A549 (cell line): Measurements from ENCODE around the gene ZFAND2B. TPM values are rescaled to one million over a fixed set of nuclear protein-coding genes. Genes with fewer than 3 reads are reported as not detected.

Source experiments
- ATAC-seq, 2 experiments: fragments of 200-7000 bp in 1 of 2; fragments of >200 bp in 1 of 2; cut with Nextera tagmentation in 1 of 2; cut with Tn5 transposase in 1 of 2; 3 replicates each; pipeline versions ENCODE4 v1.8.0 to v1.9.1; 2018 to 2020; ENCODE audit warnings: mild to moderate bottlenecking in 1 of 2, moderate library complexity in 1 of 2
- CTCF ChIA-PET: fragments of 300-600 bp; sonication (Branson Sonifier 250); formaldehyde crosslinking; extraction: SDS; loops from one replicate; lab custom pipeline; 2021; ENCODE audit warnings: antibody characterized with exemption, inconsistent platforms; lab: Yijun Ruan, JAX
- POLR2A ChIA-PET: fragments of 350-600 bp; formaldehyde crosslinking; extraction: SDS; loops from one replicate; lab custom pipeline; 2021; ENCODE audit warnings: antibody characterized with exemption, inconsistent platforms; lab: Yijun Ruan, JAX
- DNase-seq, 2 experiments: peaks; one replicate each; pipeline versions ENCODE4 v3.0.0 to v3.0.0-alpha.2; 2011 to 2016; ENCODE audit warnings: low read depth in 1 of 2, low spot score in 1 of 2
- FAIRE-seq: peaks from 2 replicates; lab custom pipeline; 2011; peaks lifted over from hg19 to GRCh38; lab: Jason Lieb, UNC
- H3K27ac ChIP-seq, 2 experiments: fragments of >200 bp; sonication (Bioruptor Twin); formaldehyde crosslinking; 3 replicates each; pipeline ENCODE4 v1.5.1; 2016 to 2017
- H3K4me1 ChIP-seq: fragments of >200 bp; sonication (Bioruptor Twin); formaldehyde crosslinking; 3 replicates; pipeline ENCODE4 v1.6.1; 2016
- H3K4me2 ChIP-seq: fragments of >200 bp; sonication (Bioruptor Twin); formaldehyde crosslinking; 3 replicates; pipeline ENCODE4 v1.6.1; 2016
- H3K4me3 ChIP-seq: fragments of >200 bp; sonication (Bioruptor Twin); formaldehyde crosslinking; 3 replicates; pipeline ENCODE4 v1.5.1; 2016
- H3K9me3 ChIP-seq: fragments of >200 bp; sonication (Bioruptor Twin); formaldehyde crosslinking; 3 replicates; pipeline ENCODE4 v1.6.1; 2016
- CBX2 ChIP-seq: fragments of 200-600 bp; sonication (generic); IDR thresholded peaks from 2 replicates; pipeline ENCODE4 v1.6.1; 2016; ENCODE audit warnings: low read depth, mild to moderate bottlenecking, borderline replicate concordance
- CTCF ChIP-seq: fragments of >200 bp; sonication (Bioruptor Twin); formaldehyde crosslinking; IDR thresholded peaks from 3 replicates; pipeline ENCODE4 v1.5.1; 2016
- E2F6 ChIP-seq: IDR thresholded peaks from 2 replicates; pipeline ENCODE4 v1.6.1; 2012; ENCODE audit warnings: low read depth, borderline replicate concordance
- EHF ChIP-seq: fragments of 250-450 bp; sonication (Bioruptor Pico); IDR thresholded peaks from 2 replicates; pipeline ENCODE4 v1.5.0; 2020; ENCODE audit warnings: mild to moderate bottlenecking
- EHMT2 ChIP-seq: fragments of 200-600 bp; sonication (generic); IDR thresholded peaks from 2 replicates; pipeline ENCODE4 v1.6.1; 2016; ENCODE audit warnings: antibody characterized with exemption, low read depth, mild to moderate bottlenecking, moderate library complexity
- FOSL2 ChIP-seq, 2 experiments: fragments of 450-650 bp in 1 of 2; fragments of >200 bp in 1 of 2; sonication (Bioruptor Twin) in 1 of 2; formaldehyde crosslinking; IDR thresholded peaks; 2 replicates each; pipeline versions ENCODE4 v1.5.0 to v1.6.1; 2016 to 2020; ENCODE audit warnings: mild to moderate bottlenecking in 1 of 2, moderate library complexity in 1 of 2
- HEYL ChIP-seq: fragments of 250-450 bp; sonication (Bioruptor Pico); IDR thresholded peaks from 2 replicates; pipeline ENCODE4 v1.8.0; 2021; ENCODE audit warnings: mild to moderate bottlenecking, moderate library complexity
- HOXB5 ChIP-seq: fragments of 250-450 bp; sonication (Bioruptor Pico); IDR thresholded peaks from 2 replicates; pipeline ENCODE4 v1.5.0; 2020; ENCODE audit warnings: mild to moderate bottlenecking, moderate library complexity
- JUNB ChIP-seq: fragments of >200 bp; sonication (Bioruptor Twin); formaldehyde crosslinking; IDR thresholded peaks from 2 replicates; pipeline ENCODE4 v1.6.1; 2016
- KDM5A ChIP-seq: fragments of 200-600 bp; sonication (generic); IDR thresholded peaks from 2 replicates; pipeline ENCODE4 v1.6.1; 2016; ENCODE audit warnings: antibody characterized with exemption, mild to moderate bottlenecking
- MAFK ChIP-seq: fragments of 450-650 bp; IDR thresholded peaks from 2 replicates; pipeline ENCODE4 v1.6.1; 2014; ENCODE audit not compliant: partially characterized antibody
- MAX ChIP-seq: IDR thresholded peaks from 2 replicates; pipeline ENCODE4 v1.6.1; 2012
- MYC ChIP-seq: IDR thresholded peaks from 2 replicates; pipeline ENCODE4 v1.6.1; 2012; ENCODE audit warnings: mild to moderate bottlenecking, inconsistent platforms, low read length, improper control_type of control experiment, borderline replicate concordance
- NFE2L2 ChIP-seq: fragments of 150-350 bp; conservative IDR thresholded peaks from 2 replicates; pipeline ENCODE4 v1.6.1; 2014; ENCODE audit warnings: low read length
- PHF8 ChIP-seq: fragments of 200-600 bp; sonication (generic); IDR thresholded peaks from 2 replicates; pipeline ENCODE4 v1.6.1; 2016; ENCODE audit warnings: low read depth, mild to moderate bottlenecking, antibody characterized with exemption, moderate library complexity, borderline replicate concordance
- RCOR1 ChIP-seq: fragments of 150-350 bp; IDR thresholded peaks from 2 replicates; pipeline ENCODE4 v1.6.1; 2014; ENCODE audit warnings: antibody characterized with exemption, low read length, low read depth
- SREBF2 ChIP-seq: fragments of 450-650 bp; IDR thresholded peaks from 2 replicates; pipeline ENCODE4 v1.6.1; 2014; ENCODE audit warnings: mild to moderate bottlenecking, moderate library complexity
- ZSCAN20 ChIP-seq: fragments of 250-450 bp; sonication (Bioruptor Pico); IDR thresholded peaks from 2 replicates; pipeline ENCODE4 v1.8.0; 2022; ENCODE audit warnings: mild to moderate bottlenecking, moderate library complexity
- WGBS: methylation state at CpG from one replicate; pipeline ENCODE4 v1.1.6; 2017; ENCODE audit errors: missing lambda C conversion rate; 5-methylcytosine and 5-hydroxymethylcytosine counted together
- polyA plus RNA-seq, 4 experiments: library from polyadenylated mRNA; depleted of rRNA in 3 of 4; stranded (reverse); fragments of >200 nt; fragmentation: RNase III in 1 of 4; extraction: RNeasy Plus Mini Kit Qiagen cat#74134 plus additional on column Dnase treatment in 1 of 4; gene quantifications; 2 replicates in 3 of 4; 3 replicates in 1 of 4; pipeline ENCODE4 v1.2.3, GENCODE V29; 2011 to 2017
- TF ChIP-seq, protein P1 (sequence below): fragments of 150-350 bp; IDR thresholded peaks from 2 replicates; pipeline ENCODE4 v1.6.1; 2014; ENCODE audit warnings: low read depth, mild to moderate bottlenecking, low read length
- TF ChIP-seq, protein P2 (sequence below): fragments of 450-650 bp; IDR thresholded peaks from 2 replicates; pipeline ENCODE4 v1.6.1; 2014; ENCODE audit warnings: antibody characterized with exemption

ZFAND2B gene
- polyA plus RNA-seq, 2 of the 4 experiments (the other 2 are of a cell fraction) = 21.2 to 29.1 TPM

GRCh38 chr2:219207884-219208740, 1.5 kb downstream of the ZFAND2B start:
- FAIRE-seq = no peak
- Histone ChIP-seq H3K4me3 (no peak overlapping the region), H3K9me3 (peaks cover 3% of the 10 kb centered on the region; the same call in 1 of the 3 replicates), H3K4me1 (peaks cover 16% of the 10 kb centered on the region), H3K4me2 (peak overlapping the region; percentile 85), H3K27ac (peak overlapping the region in 1 of 2 experiments; percentile 98; a peak in 3 of 6 replicates)
- ATAC-seq = no peak
- CTCF ChIA-PET = interaction anchor here (0.6 to 8.6 kb wide), 10 partner anchors 9 to 90 kb away, joined by 3 to 56 read pairs (median 4); partner anchors contain the start of gene NHEJ1
- no peak for TF ChIP-seq HEYL
- DNase-seq = peak in 1 of 2 experiments; percentile 39
- 83% methylated on average over 17 of the region's 17 CpGs for WGBS
- POLR2A ChIA-PET = interaction anchor here (0.5 to 3.9 kb wide), 4 partner anchors 10 to 214 kb away, joined by 3 to 25 read pairs (median 4); partner anchors contain the start of genes ABCB6 and CNPPD1

- H3K4me2 ChIP-seq = no peak overlapping the region
- FAIRE-seq = no peak
- no peak overlapping the region for H3K27ac ChIP-seq
- DNase-seq = no peak
- ATAC-seq = no peak
- ChIA-PET POLR2A (interaction anchor here (1.2 to 3.9 kb wide), 2 partner anchors 9 to 33 kb away, joined by 4 to 25 read pairs; partner anchors contain the start of genes ABCB6 and CNPPD1), CTCF (interaction anchor here (0.9 to 8.6 kb wide), 7 partner anchors 7 to 207 kb away, joined by 3 to 56 read pairs (median 7); no protein-coding TSS in a partner anchor)
- H3K4me1 ChIP-seq = peaks cover 16% of the 10 kb centered on the region
- H3K4me3 ChIP-seq = no peak overlapping the region
- WGBS = 92% methylated on average over 18 of the region's 18 CpGs
- TF ChIP-seq JUNB = no peak
- no peak for TF ChIP-seq EHF (CRISPR knock-in tag)
- no peak for TF ChIP-seq CBX2
- no peak for TF ChIP-seq NFE2L2
- TF ChIP-seq, protein P1, sequence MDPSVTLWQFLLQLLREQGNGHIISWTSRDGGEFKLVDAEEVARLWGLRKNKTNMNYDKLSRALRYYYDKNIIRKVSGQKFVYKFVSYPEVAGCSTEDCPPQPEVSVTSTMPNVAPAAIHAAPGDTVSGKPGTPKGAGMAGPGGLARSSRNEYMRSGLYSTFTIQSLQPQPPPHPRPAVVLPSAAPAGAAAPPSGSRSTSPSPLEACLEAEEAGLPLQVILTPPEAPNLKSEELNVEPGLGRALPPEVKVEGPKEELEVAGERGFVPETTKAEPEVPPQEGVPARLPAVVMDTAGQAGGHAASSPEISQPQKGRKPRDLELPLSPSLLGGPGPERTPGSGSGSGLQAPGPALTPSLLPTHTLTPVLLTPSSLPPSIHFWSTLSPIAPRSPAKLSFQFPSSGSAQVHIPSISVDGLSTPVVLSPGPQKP = no peak
- no peak for TF ChIP-seq RCOR1
- TF ChIP-seq ZSCAN20 (CRISPR knock-in tag) = no peak
- TF ChIP-seq EHMT2 = no peak
- no peak for TF ChIP-seq PHF8
- TF ChIP-seq MYC = no peak
- no peak for TF ChIP-seq MAX
- no peak for TF ChIP-seq KDM5A
- no peak for TF ChIP-seq FOSL2 (IDR thresholded peaks at IDR 0.05)
- TF ChIP-seq FOSL2 (CRISPR knock-in tag; IDR thresholded peaks at IDR 0.05) = no peak
- peaks cover 3% of the 10 kb centered on the region; the same call in 1 of the 3 replicates for H3K9me3 ChIP-seq
These were observed 2.9 kb downstream of the ZFAND2B start for GRCh38 chr2:219209236-219210195.

DNA sequence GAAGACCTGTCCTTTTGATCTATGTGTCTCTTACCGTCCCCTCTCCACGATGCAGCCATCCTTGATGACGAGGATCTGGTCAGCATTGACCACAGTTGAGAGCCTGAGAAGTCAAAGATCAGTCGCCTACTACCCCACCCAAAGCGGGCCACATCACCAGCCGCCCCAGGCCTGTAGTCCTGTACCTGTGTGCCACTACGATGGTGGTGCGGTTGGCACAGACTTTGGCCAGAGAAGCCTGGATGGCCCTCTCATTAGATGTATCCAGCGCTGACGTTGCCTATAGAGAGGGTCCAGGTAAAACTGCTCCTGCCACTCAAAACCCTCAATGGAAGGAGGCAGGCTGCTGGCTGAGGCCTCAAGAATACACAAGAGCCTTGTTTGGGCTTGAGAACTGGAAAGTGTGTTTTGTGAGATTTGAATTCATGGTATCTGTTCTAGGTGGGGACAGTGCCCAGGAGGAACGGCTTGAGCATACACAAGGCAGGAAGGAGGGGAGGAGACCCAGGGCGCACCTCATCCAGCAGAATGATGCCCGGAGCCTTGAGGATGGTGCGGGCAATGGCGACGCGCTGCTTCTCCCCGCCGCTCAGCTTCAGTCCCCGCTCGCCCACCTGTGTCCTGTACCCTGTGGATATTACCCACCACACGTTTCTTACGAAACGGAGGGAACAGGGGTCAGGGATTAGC, 3.8 kb downstream of the ZFAND2B start:
- ATAC-seq = no peak
- no peak overlapping the region for H3K4me2 ChIP-seq
- ChIA-PET CTCF (interaction anchor here (0.9 to 8.6 kb wide), 5 partner anchors 39 to 208 kb away, joined by 3 to 56 read pairs (median 5); no protein-coding TSS in a partner anchor), POLR2A (no interaction called here)
- H3K27ac ChIP-seq = no peak overlapping the region
- H3K9me3 ChIP-seq = no peaks in the 10 kb centered on the region
- H3K4me1 ChIP-seq = peaks cover 17% of the 10 kb centered on the region
- TF ChIP-seq HOXB5 (CRISPR knock-in tag) (no peak), CTCF (no peak), MAFK (no peak), SREBF2 (no peak), E2F6 (no peak), NFE2L2 (no peak)
- TF ChIP-seq, protein P1 = no peak
- TF ChIP-seq, protein P2, sequence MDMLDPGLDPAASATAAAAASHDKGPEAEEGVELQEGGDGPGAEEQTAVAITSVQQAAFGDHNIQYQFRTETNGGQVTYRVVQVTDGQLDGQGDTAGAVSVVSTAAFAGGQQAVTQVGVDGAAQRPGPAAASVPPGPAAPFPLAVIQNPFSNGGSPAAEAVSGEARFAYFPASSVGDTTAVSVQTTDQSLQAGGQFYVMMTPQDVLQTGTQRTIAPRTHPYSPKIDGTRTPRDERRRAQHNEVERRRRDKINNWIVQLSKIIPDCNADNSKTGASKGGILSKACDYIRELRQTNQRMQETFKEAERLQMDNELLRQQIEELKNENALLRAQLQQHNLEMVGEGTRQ = no peak
- H3K4me3 ChIP-seq = no peak overlapping the region
- WGBS = 94% methylated on average over 24 of the region's 24 CpGs
- FAIRE-seq = no peak
- DNase-seq = no peak
